Ishikawa (cell line): Measurements from ENCODE around the gene ZXDC.

ENCODE experiments used
- CREB1 ChIP-seq: IDR thresholded peaks from 2 replicates; pipeline ENCODE4 v1.6.1; 2012; ENCODE audit warnings: low read depth
- FOXM1 ChIP-seq: IDR thresholded peaks from 2 replicates; pipeline ENCODE4 v1.6.1; 2012; ENCODE audit warnings: low read depth, borderline replicate concordance
- ZBTB7A ChIP-seq: IDR thresholded peaks from 2 replicates; pipeline ENCODE4 v1.6.1; 2012; ENCODE audit warnings: low read depth
- TF ChIP-seq, protein P1 (sequence below): IDR thresholded peaks from 2 replicates; pipeline ENCODE4 v1.6.1; 2012

DNA sequence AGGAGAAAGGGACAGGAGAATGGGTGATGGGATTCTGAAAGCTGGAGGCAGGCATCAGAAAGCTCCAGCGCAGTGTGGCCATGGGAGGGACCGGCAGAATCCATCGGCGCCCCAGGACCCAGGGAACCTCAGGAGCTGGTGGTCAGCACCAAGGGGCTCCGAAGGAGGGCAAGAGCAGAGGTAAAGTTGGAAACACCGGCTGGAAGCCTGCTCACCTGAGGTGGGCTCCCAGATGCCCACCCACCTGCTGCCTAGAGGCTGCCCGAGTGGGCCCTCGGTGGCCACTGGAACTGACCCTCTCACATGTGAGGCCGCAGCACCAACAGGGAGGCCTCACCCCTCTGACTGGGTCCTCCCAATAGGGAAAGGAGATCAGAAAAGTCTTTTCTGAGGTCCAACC is 10.3 kb upstream of the ZXDC start:
- TF ChIP-seq CREB1 (no peak), ZBTB7A (no peak), FOXM1 (no peak)
- TF ChIP-seq, protein P1, sequence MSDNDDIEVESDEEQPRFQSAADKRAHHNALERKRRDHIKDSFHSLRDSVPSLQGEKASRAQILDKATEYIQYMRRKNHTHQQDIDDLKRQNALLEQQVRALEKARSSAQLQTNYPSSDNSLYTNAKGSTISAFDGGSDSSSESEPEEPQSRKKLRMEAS = no peak
